ENCODE data around the gene SHC3. TPM values are rescaled to one million over a fixed set of nuclear protein-coding genes. Genes with fewer than 3 reads are reported as not detected.

Gene SHC3
- total RNA-seq, 1 donor: 26.5 TPM

- TF ChIP-seq CTCF (IDR thresholded peaks at IDR 0.05; ENCODE audit: insufficient read depth, low read length): no peak
- peak overlapping the region; percentile 7 for H3K4me3 ChIP-seq (ENCODE audit: low read depth, low read length)
Observed at GRCh38 chr9:89137542-89138462, 40.8 kb downstream of the SHC3 start.

GRCh38 chr9:89135591-89136166 lies 42.9 kb downstream of the SHC3 start:
- H3K4me3 ChIP-seq (ENCODE audit: low read depth, low read length): no peak overlapping the region
- no peak for DNase-seq (ENCODE audit: low read depth)
- TF ChIP-seq CTCF (IDR thresholded peaks at IDR 0.05; ENCODE audit: insufficient read depth, low read length): no peak

More at GRCh38 chr9:89137542-89138462, 40.8 kb downstream of the SHC3 start:
- DNase-seq (ENCODE audit: low read depth): peak; percentile 98

- no peak for TF ChIP-seq CTCF (IDR thresholded peaks at IDR 0.05; ENCODE audit: insufficient read depth, low read length)
- DNase-seq (ENCODE audit: low read depth): no peak
Observed at GRCh38 chr9:89134709-89135108, 43.9 kb downstream of the SHC3 start.

GRCh38 chr9:89122949-89123348 lies 55.7 kb downstream of the SHC3 start:
- no peak overlapping the region for H3K4me3 ChIP-seq (ENCODE audit: low read depth, low read length)
- DNase-seq (ENCODE audit: low read depth): peak; percentile 73
- TF ChIP-seq CTCF (IDR thresholded peaks at IDR 0.05; ENCODE audit: insufficient read depth, low read length): no peak

More at GRCh38 chr9:89134709-89135108, 43.9 kb downstream of the SHC3 start:
- H3K4me3 ChIP-seq (ENCODE audit: low read depth, low read length): no peak overlapping the region

- TF ChIP-seq CTCF (IDR thresholded peaks at IDR 0.05; ENCODE audit: insufficient read depth, low read length): no peak
- no peak for DNase-seq (ENCODE audit: low read depth)
Observed at GRCh38 chr9:89120704-89121103, 57.9 kb downstream of the SHC3 start.

GRCh38 chr9:89116805-89117192 lies 61.8 kb downstream of the SHC3 start:
- no peak for TF ChIP-seq CTCF (IDR thresholded peaks at IDR 0.05; ENCODE audit: insufficient read depth, low read length)
- no peak for DNase-seq (ENCODE audit: low read depth)
- H3K4me3 ChIP-seq (ENCODE audit: low read depth, low read length): no peak overlapping the region

More at GRCh38 chr9:89120704-89121103, 57.9 kb downstream of the SHC3 start:
- H3K4me3 ChIP-seq (ENCODE audit: low read depth, low read length): no peak overlapping the region

All from fibroblast of the aortic adventitia (primary cell).